BLaER1 (cell line): ENCODE measurements around the gene NTRK3.

Experiments used
- H3K27ac ChIP-seq: shearing (Covaris generic); formaldehyde crosslinking; 2 replicates; pipeline ENCODE4 v1.8.1; 2022
- H3K27me3 ChIP-seq: shearing (Covaris generic); formaldehyde crosslinking; 2 replicates; pipeline ENCODE4 v1.8.1; 2022
- H3K36me3 ChIP-seq: shearing (Covaris generic); formaldehyde crosslinking; 2 replicates; pipeline ENCODE4 v1.8.1; 2022
- H3K4me1 ChIP-seq: shearing (Covaris generic); formaldehyde crosslinking; 2 replicates; pipeline ENCODE4 v1.8.1; 2022
- H3K4me2 ChIP-seq: shearing (Covaris generic); formaldehyde crosslinking; 2 replicates; pipeline ENCODE4 v1.8.1; 2022
- H3K4me3 ChIP-seq: shearing (Covaris generic); formaldehyde crosslinking; 2 replicates; pipeline ENCODE4 v1.8.1; 2022
- H3K9ac ChIP-seq: shearing (Covaris generic); formaldehyde crosslinking; 2 replicates; pipeline ENCODE4 v1.8.1; 2022
- H3K9me3 ChIP-seq: shearing (Covaris generic); formaldehyde crosslinking; 2 replicates; pipeline ENCODE4 v1.8.1; 2022
- H4K20me1 ChIP-seq: shearing (Covaris generic); formaldehyde crosslinking; 2 replicates; pipeline ENCODE4 v1.8.1; 2022
- Cebpa-rat ChIP-seq: shearing (Covaris generic); IDR thresholded peaks from 2 replicates; pipeline ENCODE4 v1.8.1; 2022

Gene NTRK3

GRCh38 chr15:88256279-88257230 is at the start of gene NTRK3:
NTRK3 (minus strand) TSS chr15:88256739; CDS start chr15:88256153, 586 bp downstream.
- Histone ChIP-seq H3K4me1 (peaks cover 10% of the 10 kb centered on the region), H3K4me2 (peak within 1 kb of the TSS; percentile 99), H3K4me3 (peak within 1 kb of the TSS; percentile 67), H3K9me3 (no peaks in the 10 kb centered on the region), H4K20me1 (peaks cover 16% of the 10 kb centered on the region; the same call in 1 of the 2 replicates), H3K9ac (no peak within 1 kb of the TSS), H3K27me3 (peaks cover 69% of the 10 kb centered on the region), H3K27ac (no peak within 1 kb of the TSS), H3K36me3 (no peaks in the 10 kb centered on the region)
- no peak for TF ChIP-seq Cebpa-rat

DNA sequence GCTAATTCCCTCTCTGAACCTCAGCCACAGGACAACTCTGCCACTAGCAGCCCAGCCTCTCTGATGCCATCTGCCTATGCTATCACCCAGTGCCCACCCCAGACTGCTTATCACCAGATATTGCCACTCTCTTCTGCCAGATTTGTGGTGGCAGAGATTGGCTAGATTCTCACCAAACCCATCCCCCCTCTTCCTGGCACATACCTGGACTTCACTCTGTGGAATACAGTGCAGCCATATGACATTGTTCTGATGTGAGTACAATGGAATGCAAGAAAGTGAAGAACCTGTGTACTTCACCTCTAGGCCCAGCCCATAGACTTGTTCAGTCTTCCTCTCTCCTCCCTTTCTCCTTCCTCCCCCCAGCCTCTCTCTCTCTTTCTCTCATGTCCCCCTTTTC is 46.9 kb upstream of the NTRK3 start:
- H4K20me1 ChIP-seq, result no peaks in the 10 kb centered on the region
- no peak overlapping the region for H3K27ac ChIP-seq
- TF ChIP-seq Cebpa-rat, result no peak
- H3K4me2 ChIP-seq, result no peak overlapping the region
- H3K4me1 ChIP-seq, result no peaks in the 10 kb centered on the region
- no peaks in the 10 kb centered on the region for H3K9me3 ChIP-seq
- no peaks in the 10 kb centered on the region for H3K36me3 ChIP-seq
- H3K9ac ChIP-seq, result no peak overlapping the region
- no peak overlapping the region for H3K4me3 ChIP-seq
- H3K27me3 ChIP-seq, result no peaks in the 10 kb centered on the region

- no peaks in the 10 kb centered on the region for H3K27me3 ChIP-seq
- no peak overlapping the region for H3K4me2 ChIP-seq
- no peak overlapping the region for H3K4me3 ChIP-seq
- no peaks in the 10 kb centered on the region for H4K20me1 ChIP-seq
- no peaks in the 10 kb centered on the region for H3K9me3 ChIP-seq
- no peaks in the 10 kb centered on the region for H3K36me3 ChIP-seq
- no peak for TF ChIP-seq Cebpa-rat
- H3K4me1 ChIP-seq, result no peaks in the 10 kb centered on the region
- no peak overlapping the region for H3K27ac ChIP-seq
- H3K9ac ChIP-seq, result no peak overlapping the region
Observed at GRCh38 chr15:88302373-88302772, 45.8 kb upstream of the NTRK3 start.

- Histone ChIP-seq H3K27me3 (no peaks in the 10 kb centered on the region), H3K9ac (no peak overlapping the region), H3K4me1 (no peaks in the 10 kb centered on the region), H4K20me1 (no peaks in the 10 kb centered on the region), H3K4me2 (no peak overlapping the region), H3K9me3 (no peaks in the 10 kb centered on the region), H3K36me3 (no peaks in the 10 kb centered on the region), H3K27ac (no peak overlapping the region), H3K4me3 (no peak overlapping the region)
- no peak for TF ChIP-seq Cebpa-rat
Observed at GRCh38 chr15:88301311-88301710, 44.8 kb upstream of the NTRK3 start.

GRCh38 chr15:88300861-88301260 is 44.3 kb upstream of the NTRK3 start:
- no peaks in the 10 kb centered on the region for H4K20me1 ChIP-seq
- no peak overlapping the region for H3K9ac ChIP-seq
- no peaks in the 10 kb centered on the region for H3K4me1 ChIP-seq
- H3K27ac ChIP-seq, result no peak overlapping the region
- H3K9me3 ChIP-seq, result no peaks in the 10 kb centered on the region
- no peak overlapping the region for H3K4me2 ChIP-seq
- H3K36me3 ChIP-seq, result no peaks in the 10 kb centered on the region
- no peaks in the 10 kb centered on the region for H3K27me3 ChIP-seq
- no peak for TF ChIP-seq Cebpa-rat
- H3K4me3 ChIP-seq, result no peak overlapping the region

DNA sequence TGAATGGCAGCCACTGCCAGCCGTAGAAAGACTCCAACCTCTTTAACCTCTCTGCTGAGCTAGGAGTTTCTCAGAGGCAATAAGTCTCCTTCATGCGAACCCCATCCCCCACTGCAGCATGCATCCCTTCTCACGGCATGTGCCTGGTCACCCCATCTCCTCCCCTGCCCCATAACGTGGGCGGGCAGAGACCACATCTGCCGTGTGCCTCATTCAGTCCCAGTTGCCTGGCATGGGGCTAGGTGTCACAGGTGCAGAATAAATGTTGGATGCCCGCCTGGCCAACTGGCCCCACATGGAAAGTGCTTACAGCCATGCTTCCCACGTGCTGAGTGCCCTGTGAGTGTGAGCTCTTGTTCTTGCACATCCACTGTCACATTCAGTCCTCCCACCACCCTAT is 43.5 kb upstream of the NTRK3 start:
- H3K9ac ChIP-seq, result no peak overlapping the region
- H4K20me1 ChIP-seq, result no peaks in the 10 kb centered on the region
- H3K27ac ChIP-seq, result no peak overlapping the region
- no peaks in the 10 kb centered on the region for H3K9me3 ChIP-seq
- no peak overlapping the region for H3K4me2 ChIP-seq
- no peak overlapping the region for H3K4me3 ChIP-seq
- no peak for TF ChIP-seq Cebpa-rat
- no peaks in the 10 kb centered on the region for H3K27me3 ChIP-seq
- no peaks in the 10 kb centered on the region for H3K36me3 ChIP-seq
- no peaks in the 10 kb centered on the region for H3K4me1 ChIP-seq

GRCh38 chr15:88299497-88299896 is 43.0 kb upstream of the NTRK3 start:
- TF ChIP-seq Cebpa-rat, result no peak
- H4K20me1 ChIP-seq, result no peaks in the 10 kb centered on the region
- no peaks in the 10 kb centered on the region for H3K27me3 ChIP-seq
- H3K36me3 ChIP-seq, result no peaks in the 10 kb centered on the region
- no peaks in the 10 kb centered on the region for H3K9me3 ChIP-seq
- no peak overlapping the region for H3K4me3 ChIP-seq
- H3K27ac ChIP-seq, result no peak overlapping the region
- H3K9ac ChIP-seq, result no peak overlapping the region
- no peak overlapping the region for H3K4me2 ChIP-seq
- no peaks in the 10 kb centered on the region for H3K4me1 ChIP-seq

- Histone ChIP-seq H3K36me3 (no peaks in the 10 kb centered on the region), H3K9me3 (no peaks in the 10 kb centered on the region), H3K27me3 (peaks cover 18% of the 10 kb centered on the region), H4K20me1 (no peaks in the 10 kb centered on the region), H3K27ac (no peak overlapping the region), H3K4me3 (no peak overlapping the region), H3K4me1 (peaks cover 6% of the 10 kb centered on the region; the same call in 1 of the 2 replicates), H3K4me2 (no peak overlapping the region), H3K9ac (no peak overlapping the region)
- TF ChIP-seq Cebpa-rat, result no peak
Observed at GRCh38 chr15:88288661-88289060, 32.1 kb upstream of the NTRK3 start.

- no peak overlapping the region for H3K4me3 ChIP-seq
- no peak overlapping the region for H3K4me2 ChIP-seq
- no peaks in the 10 kb centered on the region for H3K9me3 ChIP-seq
- H3K4me1 ChIP-seq, result peaks cover 6% of the 10 kb centered on the region; the same call in 1 of the 2 replicates
- no peaks in the 10 kb centered on the region for H3K36me3 ChIP-seq
- no peak overlapping the region for H3K27ac ChIP-seq
- H3K9ac ChIP-seq, result no peak overlapping the region
- no peaks in the 10 kb centered on the region for H4K20me1 ChIP-seq
- H3K27me3 ChIP-seq, result peaks cover 22% of the 10 kb centered on the region
- no peak for TF ChIP-seq Cebpa-rat
Observed at GRCh38 chr15:88288206-88288605, 31.7 kb upstream of the NTRK3 start.

DNA sequence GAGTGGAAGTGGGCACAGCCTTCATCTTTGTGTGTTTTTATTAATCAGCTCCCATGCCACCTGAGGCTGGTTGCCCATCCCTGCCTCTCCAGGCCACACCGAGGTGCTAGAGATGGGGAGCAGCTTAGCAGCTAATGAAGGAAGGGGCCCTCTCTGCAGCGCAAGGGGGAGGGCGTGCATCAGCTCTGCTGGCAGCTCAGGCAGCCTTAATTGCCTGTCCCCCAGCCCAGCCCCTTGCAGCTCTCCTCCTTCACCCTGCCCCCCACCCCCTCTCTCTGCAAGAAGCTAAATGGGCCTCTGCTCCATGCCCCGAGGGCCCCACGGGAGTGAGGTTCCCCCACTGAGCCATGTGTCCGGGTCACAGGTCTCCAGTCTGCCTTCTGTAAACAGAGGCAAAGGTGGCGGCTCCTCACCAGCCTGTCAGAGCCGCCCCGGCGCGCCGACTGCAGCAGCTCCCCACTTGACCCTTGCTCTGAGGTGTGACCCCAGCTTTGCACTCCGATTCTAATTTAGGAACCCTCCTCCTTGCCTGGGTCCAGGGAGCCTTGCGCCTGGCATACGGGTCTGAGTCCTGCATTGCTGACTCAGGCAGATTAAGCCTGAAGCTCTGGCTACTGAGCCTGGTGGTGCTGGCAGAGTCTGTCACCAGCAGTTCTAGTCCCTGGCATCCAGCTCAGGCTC is 27.9 kb upstream of the NTRK3 start:
- no peak overlapping the region for H3K4me3 ChIP-seq
- no peak overlapping the region for H3K4me2 ChIP-seq
- H3K27ac ChIP-seq, result no peak overlapping the region
- TF ChIP-seq Cebpa-rat, result no peak
- H3K27me3 ChIP-seq, result peaks cover 25% of the 10 kb centered on the region
- H3K9ac ChIP-seq, result no peak overlapping the region
- H4K20me1 ChIP-seq, result no peaks in the 10 kb centered on the region
- no peaks in the 10 kb centered on the region for H3K9me3 ChIP-seq
- H3K4me1 ChIP-seq, result no peaks in the 10 kb centered on the region
- no peaks in the 10 kb centered on the region for H3K36me3 ChIP-seq
